Thoracic aorta (tissue), 2 donors: ENCODE measurements around the gene RFC1. TPM values are rescaled to one million over a fixed set of nuclear protein-coding genes. Genes with fewer than 3 reads are reported as not detected.
"Not testable (repeated sequence)": the region's sequence is repeated elsewhere in the genome, so short reads cannot be mapped to it uniquely, and the experiment has no call there.

Source experiments
- ATAC-seq: fragments of 150-250 bp; one replicate; pipeline ENCODE4 v1.8.0; 2017; ENCODE audit warnings: low read depth; ENCODE audit not compliant: insufficient number of reproducible peaks, low FRiP score
- DNase-seq: peaks from one replicate; pipeline ENCODE4 v3.0.0-alpha.2; 2020; ENCODE audit warnings: low spot score
- H3K27ac ChIP-seq, 2 donors: fragments of 200-600 bp; sonication (generic); 1 replicate in 1 of 2; 2 replicates in 1 of 2; pipeline ENCODE4 v1.5.1; 2016; ENCODE audit warnings: mild to moderate bottlenecking in 2 of 2, moderate library complexity in 2 of 2
- H3K27me3 ChIP-seq: fragments of 200-600 bp; sonication (generic); replicated peaks from 2 replicates; pipeline ENCODE4 v1.6.0; 2016; ENCODE audit warnings: mild to moderate bottlenecking; ENCODE audit not compliant: insufficient read depth
- H3K36me3 ChIP-seq: fragments of 200-600 bp; sonication (generic); one replicate; pipeline ENCODE4 v1.5.1; 2016
- H3K4me1 ChIP-seq, 2 donors: fragments of 200-600 bp; sonication (generic); 1 replicate in 1 of 2; 2 replicates in 1 of 2; pipeline versions ENCODE4 v1.5.1 to v1.6.0; 2016; ENCODE audit warnings: low read depth in 2 of 2, mild to moderate bottlenecking in 1 of 2; ENCODE audit not compliant: control insufficient read depth in 1 of 2
- H3K4me3 ChIP-seq: fragments of 200-600 bp; sonication (generic); 2 replicates; pipeline ENCODE4 v1.5.1; 2016; ENCODE audit warnings: mild to moderate bottlenecking
- H3K9me3 ChIP-seq: fragments of 200-600 bp; sonication (generic); 2 replicates; pipeline ENCODE4 v1.5.1; 2016
- CTCF ChIP-seq: fragments of 200-600 bp; sonication (generic); IDR thresholded peaks from one replicate; pipeline ENCODE4 v1.5.1; 2019; ENCODE audit warnings: antibody characterized with exemption
- total RNA-seq, 2 donors: library from RNA; depleted of rRNA; stranded (reverse); fragments of >200 nt; gene quantifications; one replicate each; pipeline versions ENCODE4 v1.1.0 to v1.2.3, GENCODE V29; 2016

The RFC1 gene
- 10 to 100 TPM; 36.2 to 38.6 TPM for total RNA-seq

- DNase-seq: peak; percentile 40
- H3K36me3 ChIP-seq: no peaks in the 10 kb centered on the region
- TF ChIP-seq CTCF: no peak
- ATAC-seq: peak; percentile 92
- H3K27me3 ChIP-seq: no peaks in the 10 kb centered on the region
- H3K4me3 ChIP-seq: peak within 1 kb of the TSS; percentile 100
- H3K4me1 ChIP-seq: peaks cover 13 to 20% of the 10 kb centered on the region in 2 donors
- H3K9me3 ChIP-seq: no peaks in the 10 kb centered on the region
- H3K27ac ChIP-seq: peak within 1 kb of the TSS; percentile 72 to 88
Observed at GRCh38 chr4:39365830-39366771, at the start of gene RFC1. Gene RFC1 (minus strand): TSS chr4:39366362. CDS start chr4:39366241, 121 bp downstream.

- Histone ChIP-seq H3K27ac (no peak overlapping the region), H3K9me3 (no peaks in the 10 kb centered on the region), H3K36me3 (no peaks in the 10 kb centered on the region), H3K4me1 (no peaks in the 10 kb centered on the region), H3K4me3 (no peak overlapping the region), H3K27me3 (no peaks in the 10 kb centered on the region)
- ATAC-seq: no peak
- no peak for DNase-seq
- no peak for TF ChIP-seq CTCF
Observed at GRCh38 chr4:39415678-39416283, 49.6 kb upstream of the RFC1 start.

GRCh38 chr4:39411561-39411960 lies 45.4 kb upstream of the RFC1 start:
- not testable (repeated sequence) for H3K36me3 ChIP-seq, DNase-seq, H3K4me1 ChIP-seq, H3K9me3 ChIP-seq, H3K27ac ChIP-seq, ATAC-seq, H3K27me3 ChIP-seq, H3K4me3 ChIP-seq

GRCh38 chr4:39410415-39410814 lies 44.3 kb upstream of the RFC1 start:
- no peaks in the 10 kb centered on the region for H3K27me3 ChIP-seq
- no peaks in the 10 kb centered on the region for H3K9me3 ChIP-seq
- H3K27ac ChIP-seq: no peak overlapping the region
- H3K36me3 ChIP-seq: no peaks in the 10 kb centered on the region
- no peaks in the 10 kb centered on the region for H3K4me1 ChIP-seq
- ATAC-seq (no peak), DNase-seq (no peak)
- TF ChIP-seq CTCF: no peak
- no peak overlapping the region for H3K4me3 ChIP-seq

- ATAC-seq (no peak), DNase-seq (no peak)
- Histone ChIP-seq H3K36me3 (no peaks in the 10 kb centered on the region), H3K27ac (no peak overlapping the region), H3K4me3 (no peak overlapping the region), H3K9me3 (no peaks in the 10 kb centered on the region), H3K27me3 (no peaks in the 10 kb centered on the region), H3K4me1 (no peaks in the 10 kb centered on the region)
- no peak for TF ChIP-seq CTCF
Observed at GRCh38 chr4:39407584-39407885, 41.4 kb upstream of the RFC1 start.
